HG02938 (cell line): ENCODE results near the gene ZFR2.

Source experiments
- ATAC-seq: cut with Tn5 transposase; IDR thresholded peaks from one replicate; pipeline ENCODE4 v1.9.1; 2021; ENCODE audit warnings: mild to moderate bottlenecking, moderate library complexity; ENCODE audit not compliant: unreplicated experiment

Gene ZFR2

GRCh38 chr19:3837922-3838321 lies 30.9 kb downstream of the ZFR2 start:
- no peak for ATAC-seq

GRCh38 chr19:3837332-3837731 lies 31.5 kb downstream of the ZFR2 start:
- ATAC-seq, result no peak

GRCh38 chr19:3836887-3837286 lies 32.0 kb downstream of the ZFR2 start:
- ATAC-seq, result no peak

- ATAC-seq, result no peak
Measured at GRCh38 chr19:3835055-3835435, 33.8 kb downstream of the ZFR2 start.

GRCh38 chr19:3834349-3835054 lies 34.3 kb downstream of the ZFR2 start:
- ATAC-seq, result no peak

- no peak for ATAC-seq
Measured at GRCh38 chr19:3833578-3834348, 35.1 kb downstream of the ZFR2 start.

- ATAC-seq, result no peak
Measured at GRCh38 chr19:3832001-3832400, 36.8 kb downstream of the ZFR2 start.

- no peak for ATAC-seq
Measured at GRCh38 chr19:3831601-3832000, 37.2 kb downstream of the ZFR2 start.

- ATAC-seq, result no peak
Measured at GRCh38 chr19:3830621-3831589, 37.9 kb downstream of the ZFR2 start.

GRCh38 chr19:3827306-3827705 lies 41.5 kb downstream of the ZFR2 start:
- ATAC-seq, result no peak

- no peak for ATAC-seq
Measured at GRCh38 chr19:3826163-3826562, 42.7 kb downstream of the ZFR2 start.

GRCh38 chr19:3825286-3825956 lies 43.4 kb downstream of the ZFR2 start:
- no peak for ATAC-seq

- ATAC-seq, result no peak
Measured at GRCh38 chr19:3823350-3823713, 45.5 kb downstream of the ZFR2 start.

GRCh38 chr19:3822683-3823349 lies 46.0 kb downstream of the ZFR2 start:
- no peak for ATAC-seq

GRCh38 chr19:3821857-3822364 lies 46.9 kb downstream of the ZFR2 start:
- ATAC-seq, result no peak

GRCh38 chr19:3821156-3821555 lies 47.7 kb downstream of the ZFR2 start:
- ATAC-seq, result no peak

- ATAC-seq, result no peak
Measured at GRCh38 chr19:3819989-3820388, 48.8 kb downstream of the ZFR2 start.

GRCh38 chr19:3818918-3819317 lies 49.9 kb downstream of the ZFR2 start:
- ATAC-seq, result no peak

GRCh38 chr19:3818466-3818865 lies 50.4 kb downstream of the ZFR2 start:
- ATAC-seq, result no peak

GRCh38 chr19:3817761-3818160 lies 51.1 kb downstream of the ZFR2 start:
- no peak for ATAC-seq
